ENCODE measurements around the gene VPS35L. TPM values are rescaled to one million over a fixed set of nuclear protein-coding genes. Genes with fewer than 3 reads are reported as not detected.

Gene VPS35L
- total and polyA plus RNA-seq, 10 of the 15 experiments (the other 5 are each of a cell fraction or from before 2014, with no cell fraction given) = 14.9 to 44.1 (median 26.3) TPM

DNA sequence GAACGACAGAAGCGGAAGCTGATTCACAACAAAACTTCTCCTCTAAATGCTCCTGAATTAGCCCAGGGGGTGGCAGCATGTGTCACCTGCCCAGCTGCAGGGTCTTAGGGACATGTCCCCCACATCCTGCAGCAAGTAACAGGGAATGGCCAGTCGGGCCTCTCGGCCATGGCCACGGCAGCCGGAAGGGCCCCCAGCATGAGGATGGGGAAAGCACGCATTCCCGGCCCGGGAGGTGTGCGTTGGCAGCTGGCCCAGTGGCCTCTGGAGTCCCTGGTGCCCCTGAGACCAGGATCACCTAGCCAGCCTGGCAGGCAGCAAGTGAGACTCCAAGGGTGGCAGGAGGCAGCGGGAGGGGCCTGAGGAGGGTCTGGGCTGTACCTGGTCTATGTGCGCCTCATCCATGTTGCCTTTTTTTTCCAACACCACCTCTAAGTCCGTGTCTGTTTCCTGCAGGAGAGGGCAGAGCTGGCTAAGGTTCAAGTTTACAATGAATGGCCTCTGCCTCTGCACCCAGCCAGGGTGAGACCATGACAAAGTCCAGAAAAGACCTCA, 155.6 kb downstream of the VPS35L start:
- TF ChIP-seq EED (IDR thresholded peaks at IDR 0.05; ENCODE audit: low read depth) = no peak
- TF ChIP-seq IKZF2 (IDR thresholded peaks at IDR 0.05) = no peak
- TF ChIP-seq, protein P1, sequence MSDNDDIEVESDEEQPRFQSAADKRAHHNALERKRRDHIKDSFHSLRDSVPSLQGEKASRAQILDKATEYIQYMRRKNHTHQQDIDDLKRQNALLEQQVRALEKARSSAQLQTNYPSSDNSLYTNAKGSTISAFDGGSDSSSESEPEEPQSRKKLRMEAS (IDR thresholded peaks at IDR 0.05; ENCODE audit: low read depth, low read length) = no peak
- no peak for TF ChIP-seq ZZZ3 (IDR thresholded peaks at IDR 0.05; ENCODE audit: control insufficient read depth, insufficient read length, low read depth)
- TF ChIP-seq NBN (IDR thresholded peaks at IDR 0.05) = no peak
- TF ChIP-seq, protein P2, sequence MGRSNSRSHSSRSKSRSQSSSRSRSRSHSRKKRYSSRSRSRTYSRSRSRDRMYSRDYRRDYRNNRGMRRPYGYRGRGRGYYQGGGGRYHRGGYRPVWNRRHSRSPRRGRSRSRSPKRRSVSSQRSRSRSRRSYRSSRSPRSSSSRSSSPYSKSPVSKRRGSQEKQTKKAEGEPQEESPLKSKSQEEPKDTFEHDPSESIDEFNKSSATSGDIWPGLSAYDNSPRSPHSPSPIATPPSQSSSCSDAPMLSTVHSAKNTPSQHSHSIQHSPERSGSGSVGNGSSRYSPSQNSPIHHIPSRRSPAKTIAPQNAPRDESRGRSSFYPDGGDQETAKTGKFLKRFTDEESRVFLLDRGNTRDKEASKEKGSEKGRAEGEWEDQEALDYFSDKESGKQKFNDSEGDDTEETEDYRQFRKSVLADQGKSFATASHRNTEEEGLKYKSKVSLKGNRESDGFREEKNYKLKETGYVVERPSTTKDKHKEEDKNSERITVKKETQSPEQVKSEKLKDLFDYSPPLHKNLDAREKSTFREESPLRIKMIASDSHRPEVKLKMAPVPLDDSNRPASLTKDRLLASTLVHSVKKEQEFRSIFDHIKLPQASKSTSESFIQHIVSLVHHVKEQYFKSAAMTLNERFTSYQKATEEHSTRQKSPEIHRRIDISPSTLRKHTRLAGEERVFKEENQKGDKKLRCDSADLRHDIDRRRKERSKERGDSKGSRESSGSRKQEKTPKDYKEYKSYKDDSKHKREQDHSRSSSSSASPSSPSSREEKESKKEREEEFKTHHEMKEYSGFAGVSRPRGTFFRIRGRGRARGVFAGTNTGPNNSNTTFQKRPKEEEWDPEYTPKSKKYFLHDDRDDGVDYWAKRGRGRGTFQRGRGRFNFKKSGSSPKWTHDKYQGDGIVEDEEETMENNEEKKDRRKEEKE (IDR thresholded peaks at IDR 0.05) = no peak
- TF ChIP-seq MXI1 (IDR thresholded peaks at IDR 0.05; ENCODE audit: low read depth, low read length) = no peak
- TF ChIP-seq JUND (IDR thresholded peaks at IDR 0.05; ENCODE audit: low read depth, low read length) = no peak
- TF ChIP-seq CEBPB (IDR thresholded peaks at IDR 0.05; ENCODE audit: borderline replicate concordance in 1 of 2, low read depth in 2 of 2, low read length in 2 of 2) = no peak
- TF ChIP-seq, protein P3, sequence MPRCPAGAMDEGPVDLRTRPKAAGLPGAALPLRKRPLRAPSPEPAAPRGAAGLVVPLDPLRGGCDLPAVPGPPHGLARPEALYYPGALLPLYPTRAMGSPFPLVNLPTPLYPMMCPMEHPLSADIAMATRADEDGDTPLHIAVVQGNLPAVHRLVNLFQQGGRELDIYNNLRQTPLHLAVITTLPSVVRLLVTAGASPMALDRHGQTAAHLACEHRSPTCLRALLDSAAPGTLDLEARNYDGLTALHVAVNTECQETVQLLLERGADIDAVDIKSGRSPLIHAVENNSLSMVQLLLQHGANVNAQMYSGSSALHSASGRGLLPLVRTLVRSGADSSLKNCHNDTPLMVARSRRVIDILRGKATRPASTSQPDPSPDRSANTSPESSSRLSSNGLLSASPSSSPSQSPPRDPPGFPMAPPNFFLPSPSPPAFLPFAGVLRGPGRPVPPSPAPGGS (IDR thresholded peaks at IDR 0.05; ENCODE audit: borderline replicate concordance, insufficient read depth, low read depth, low read length, poor library complexity, severe bottlenecking) = no peak
- no peak overlapping the region for H2AFZ ChIP-seq (ENCODE audit: control insufficient read depth, low read depth, low read length)
- in situ Hi-C loops (cut with MboI) (no loop called here), intact Hi-C loops (cut with micrococcal nuclease; ENCODE audit: unreplicated experiment) (no loop called here)
- ATAC-seq (no peak), DNase-seq (ENCODE audit: low read depth, low spot score) (no peak), FAIRE-seq (no peak)
- no peaks in the 10 kb centered on the region for H3K27me3 ChIP-seq (replicated peaks in 1 of 2; ENCODE audit: control insufficient read depth in 2 of 2, insufficient read depth in 2 of 2, low read length in 1 of 2)
- H3K4me3 ChIP-seq = no peak overlapping the region
- no peaks in the 10 kb centered on the region for H3K4me1 ChIP-seq (ENCODE audit: control insufficient read depth, insufficient read depth, low read length)
- no peaks in the 10 kb centered on the region for H3K9me3 ChIP-seq (replicated peaks; ENCODE audit: control insufficient read depth, insufficient read depth, low read length)
- ChIA-PET SMC1A (ENCODE audit: uncharacterized antibody, unreplicated experiment) (no interaction called here), CTCF (no interaction called here), RAD21 (ENCODE audit: unreplicated experiment) (no interaction called here), POLR2A (no interaction called here)
- H4K20me1 ChIP-seq (ENCODE audit: control insufficient read depth, insufficient read depth) = no peaks in the 10 kb centered on the region
- BruUV-seq (replicated peaks) = no TSS peak
- no peak overlapping the region for H3K27ac ChIP-seq (ENCODE audit: control insufficient read depth, insufficient read depth)
- peaks cover 7% of the 10 kb centered on the region for H3K79me2 ChIP-seq (ENCODE audit: control insufficient read depth, insufficient read depth, low read length)
- H3K4me2 ChIP-seq (ENCODE audit: control insufficient read depth, insufficient read depth) = no peak overlapping the region
- peaks cover 6 to 9% of the 10 kb centered on the region in 2 experiments; a peak in 3 of 4 replicates for H3K36me3 ChIP-seq (ENCODE audit: control insufficient read depth in 2 of 2, insufficient read depth in 2 of 2, low read length in 1 of 2)
- WGBS (ENCODE audit: insufficient coverage, insufficient replicate concordance, low lambda C conversion rate, missing lambda C conversion rate) = 92% methylated on average over 13 of the region's 13 CpGs
- H3K9ac ChIP-seq (ENCODE audit: control insufficient read depth, insufficient read depth, low read length) = no peak overlapping the region
